SK-N-MC (cell line): ENCODE results near the gene RGL3.

Experiments
- EZH2 ChIP-seq: fragments of 200-600 bp; sonication (generic); IDR thresholded peaks from one replicate; pipeline ENCODE4 v1.6.1; 2017; ENCODE audit warnings: antibody characterized with exemption
- POLR2AphosphoS5 ChIP-seq: IDR thresholded peaks from 2 replicates; pipeline ENCODE4 v1.6.1; 2012; ENCODE audit warnings: mild to moderate bottlenecking, low read depth, low read length, borderline replicate concordance

DNA sequence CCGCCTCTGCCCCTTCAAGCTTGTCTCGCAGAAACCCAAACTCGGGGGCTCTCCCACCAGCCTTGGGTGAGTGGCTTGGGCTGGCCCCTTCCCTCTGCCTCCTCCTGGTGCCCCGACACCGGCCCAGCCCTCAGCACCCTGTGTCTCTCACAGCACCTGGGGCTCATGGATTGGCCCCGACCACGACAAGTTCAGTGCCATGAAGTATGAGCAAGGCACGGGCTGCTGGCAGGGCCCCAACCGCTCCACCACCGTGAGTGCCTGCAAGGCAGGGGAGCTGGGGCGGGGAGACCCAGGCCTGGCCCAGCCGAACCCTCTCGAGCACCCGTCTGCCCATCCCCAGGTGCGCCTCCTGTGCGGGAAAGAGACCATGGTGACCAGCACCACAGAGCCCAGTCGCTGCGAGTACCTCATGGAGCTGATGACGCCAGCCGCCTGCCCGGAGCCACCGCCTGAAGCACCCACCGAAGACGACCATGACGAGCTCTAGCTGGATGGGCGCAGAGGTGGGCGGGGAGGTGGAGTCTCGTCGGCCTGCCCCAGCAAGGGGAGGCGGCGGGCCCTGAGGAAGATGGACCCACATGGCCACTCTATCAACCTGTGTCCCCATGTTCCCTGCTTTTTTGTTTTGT is 29.9 kb upstream of the RGL3 start:
- TF ChIP-seq EZH2 = no peak
- TF ChIP-seq POLR2AphosphoS5 = no peak
